Astrocyte (in vitro differentiated cells and primary cell): ENCODE data around the gene QRICH1.

Experiments
- EZH2 ChIP-seq: IDR thresholded peaks from 2 replicates; pipeline ENCODE4 v1.6.1; 2012; ENCODE audit warnings: mild to moderate bottlenecking, low read length, inconsistent platforms; ENCODE audit not compliant: insufficient read depth
- TF ChIP-seq, protein P1 (sequence below): IDR thresholded peaks from 2 replicates; pipeline ENCODE4 v1.5.1; 2011; ENCODE audit warnings: low read depth, mild to moderate bottlenecking, inconsistent platforms, low read length, moderate library complexity; ENCODE audit not compliant: insufficient read depth

DNA sequence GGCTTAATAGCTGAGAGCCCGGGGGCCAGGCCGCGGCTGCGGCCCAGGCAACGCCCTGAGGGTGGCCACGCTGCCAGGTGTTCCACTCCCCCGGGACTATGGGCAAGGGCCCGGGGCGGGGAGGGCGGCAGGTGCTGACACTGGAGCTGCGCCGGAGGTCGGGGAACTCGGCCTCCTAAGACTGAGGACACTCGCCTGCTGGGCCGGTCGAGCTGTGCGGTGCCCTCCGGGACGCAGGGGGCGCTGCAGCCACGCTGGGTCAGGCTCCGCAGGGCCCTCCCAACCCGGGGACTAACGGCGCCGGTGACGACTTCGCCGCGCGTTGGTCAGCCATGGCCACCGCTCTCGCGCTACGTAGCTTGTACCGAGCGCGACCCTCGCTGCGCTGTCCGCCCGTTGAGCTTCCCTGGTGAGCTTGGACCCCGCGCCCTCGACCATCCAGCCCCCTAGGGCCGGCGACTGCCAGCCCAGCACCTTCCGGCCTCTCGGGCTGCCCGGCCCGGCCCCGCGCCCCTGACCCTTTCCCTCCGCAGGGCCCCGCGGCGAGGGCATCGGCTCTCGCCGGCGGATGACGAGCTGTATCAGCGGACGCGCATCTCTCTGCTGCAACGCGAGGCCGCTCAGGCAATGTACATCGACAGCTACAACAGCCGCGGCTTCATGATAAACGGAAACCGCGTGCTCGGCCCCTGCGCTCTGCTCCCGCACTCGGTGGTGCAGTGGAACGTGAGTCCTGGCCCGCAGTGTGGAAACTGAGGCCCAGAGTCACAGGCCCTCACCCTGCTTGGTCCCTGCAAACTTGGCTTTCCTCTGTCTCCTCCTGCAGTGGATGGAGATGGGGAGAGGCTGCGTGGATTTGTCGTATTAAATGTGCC is 71.8 kb downstream of the QRICH1 start, which contains the start of gene NDUFAF3:
- TF ChIP-seq, protein P1, sequence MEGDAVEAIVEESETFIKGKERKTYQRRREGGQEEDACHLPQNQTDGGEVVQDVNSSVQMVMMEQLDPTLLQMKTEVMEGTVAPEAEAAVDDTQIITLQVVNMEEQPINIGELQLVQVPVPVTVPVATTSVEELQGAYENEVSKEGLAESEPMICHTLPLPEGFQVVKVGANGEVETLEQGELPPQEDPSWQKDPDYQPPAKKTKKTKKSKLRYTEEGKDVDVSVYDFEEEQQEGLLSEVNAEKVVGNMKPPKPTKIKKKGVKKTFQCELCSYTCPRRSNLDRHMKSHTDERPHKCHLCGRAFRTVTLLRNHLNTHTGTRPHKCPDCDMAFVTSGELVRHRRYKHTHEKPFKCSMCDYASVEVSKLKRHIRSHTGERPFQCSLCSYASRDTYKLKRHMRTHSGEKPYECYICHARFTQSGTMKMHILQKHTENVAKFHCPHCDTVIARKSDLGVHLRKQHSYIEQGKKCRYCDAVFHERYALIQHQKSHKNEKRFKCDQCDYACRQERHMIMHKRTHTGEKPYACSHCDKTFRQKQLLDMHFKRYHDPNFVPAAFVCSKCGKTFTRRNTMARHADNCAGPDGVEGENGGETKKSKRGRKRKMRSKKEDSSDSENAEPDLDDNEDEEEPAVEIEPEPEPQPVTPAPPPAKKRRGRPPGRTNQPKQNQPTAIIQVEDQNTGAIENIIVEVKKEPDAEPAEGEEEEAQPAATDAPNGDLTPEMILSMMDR = peak; percentile 56
- no peak for TF ChIP-seq EZH2
